ENCODE measurements around the gene RAD51B. TPM values are rescaled to one million over a fixed set of nuclear protein-coding genes. Genes with fewer than 3 reads are reported as not detected.

RAD51B gene
- total RNA-seq, 1 experiment from 2014 or later: 29.9 TPM

DNA sequence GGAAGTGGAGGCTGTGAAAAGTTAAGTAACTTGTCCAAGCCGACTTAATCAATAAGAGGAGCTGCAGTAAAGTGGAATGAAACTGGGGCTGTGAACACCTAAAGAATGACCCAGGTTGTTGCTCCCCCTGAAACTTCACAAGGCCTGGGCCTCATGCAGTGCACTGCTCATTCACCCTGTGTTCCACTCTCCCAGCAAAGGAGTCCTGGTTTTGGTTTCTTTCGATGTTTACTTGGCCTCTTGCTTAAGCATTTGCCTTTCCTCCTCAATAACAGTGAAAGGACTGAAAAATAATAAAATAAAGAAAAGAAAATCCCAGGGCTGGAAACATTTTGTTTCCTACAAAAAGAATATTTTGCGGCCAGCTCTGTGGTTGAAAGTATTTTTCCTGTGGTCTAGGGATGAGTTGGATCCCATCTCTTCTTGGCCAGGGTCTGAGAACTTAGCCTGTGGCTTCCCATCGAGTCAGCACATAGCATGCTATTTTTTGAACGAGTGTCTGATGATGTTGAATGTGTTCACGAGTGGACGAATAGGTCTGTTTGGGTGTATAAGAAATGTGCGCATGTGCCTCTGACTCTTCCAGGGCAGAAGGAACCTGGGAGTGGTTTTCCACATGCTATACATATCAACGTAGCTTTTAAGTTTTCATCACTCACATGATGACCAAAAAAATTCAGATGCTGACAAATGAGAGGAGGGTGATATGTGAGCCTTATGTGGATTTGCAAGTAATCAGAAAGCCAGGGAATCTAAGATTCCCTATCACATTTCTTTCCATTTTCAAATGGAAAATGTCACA lies 623.5 kb downstream of the RAD51B start:
- TF ChIP-seq EZH2 (IDR thresholded peaks at IDR 0.05; ENCODE audit: low read depth): no peak
- TF ChIP-seq, protein P1, sequence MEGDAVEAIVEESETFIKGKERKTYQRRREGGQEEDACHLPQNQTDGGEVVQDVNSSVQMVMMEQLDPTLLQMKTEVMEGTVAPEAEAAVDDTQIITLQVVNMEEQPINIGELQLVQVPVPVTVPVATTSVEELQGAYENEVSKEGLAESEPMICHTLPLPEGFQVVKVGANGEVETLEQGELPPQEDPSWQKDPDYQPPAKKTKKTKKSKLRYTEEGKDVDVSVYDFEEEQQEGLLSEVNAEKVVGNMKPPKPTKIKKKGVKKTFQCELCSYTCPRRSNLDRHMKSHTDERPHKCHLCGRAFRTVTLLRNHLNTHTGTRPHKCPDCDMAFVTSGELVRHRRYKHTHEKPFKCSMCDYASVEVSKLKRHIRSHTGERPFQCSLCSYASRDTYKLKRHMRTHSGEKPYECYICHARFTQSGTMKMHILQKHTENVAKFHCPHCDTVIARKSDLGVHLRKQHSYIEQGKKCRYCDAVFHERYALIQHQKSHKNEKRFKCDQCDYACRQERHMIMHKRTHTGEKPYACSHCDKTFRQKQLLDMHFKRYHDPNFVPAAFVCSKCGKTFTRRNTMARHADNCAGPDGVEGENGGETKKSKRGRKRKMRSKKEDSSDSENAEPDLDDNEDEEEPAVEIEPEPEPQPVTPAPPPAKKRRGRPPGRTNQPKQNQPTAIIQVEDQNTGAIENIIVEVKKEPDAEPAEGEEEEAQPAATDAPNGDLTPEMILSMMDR (conservative IDR thresholded peaks at IDR 0.05): no peak
- Histone ChIP-seq H3K4me3 (no peak overlapping the region), H3K79me2 (ENCODE audit: low read depth) (no peaks in the 10 kb centered on the region), H2AFZ (no peak overlapping the region), H3F3A (ENCODE audit: insufficient read depth, low read depth) (peaks cover 3% of the 10 kb centered on the region; the same call in 1 of the 2 replicates), H3K36me3 (ENCODE audit: low read depth) (no peaks in the 10 kb centered on the region), H3K9me3 (ENCODE audit: insufficient read depth, low read depth) (no peaks in the 10 kb centered on the region), H3K27me3 (ENCODE audit: insufficient read depth, low read depth) (no peaks in the 10 kb centered on the region), H3K4me1 (replicated peaks; ENCODE audit: insufficient read depth) (peaks cover 6% of the 10 kb centered on the region), H3K9me2 (ENCODE audit: insufficient read depth) (no peaks in the 10 kb centered on the region), H3K4me2 (no peak overlapping the region), H4K20me1 (ENCODE audit: insufficient read depth) (no peaks in the 10 kb centered on the region), H3K27ac (no peak overlapping the region)
- CTCF ChIA-PET: no interaction called here
- POLR2A ChIA-PET (ENCODE audit: unreplicated experiment): interaction anchor here (0.6 kb wide), 1 partner anchor 536 kb away, joined by 6 read pairs; no protein-coding TSS in a partner anchor
- BruUV-seq (replicated peaks): no TSS peak
- intact Hi-C loops (cut with micrococcal nuclease; ENCODE audit: unreplicated experiment): no loop called here
- no peak for DNase-seq

- H3K9me3 ChIP-seq (ENCODE audit: insufficient read depth, low read depth): no peaks in the 10 kb centered on the region
- no peaks in the 10 kb centered on the region for H4K20me1 ChIP-seq (ENCODE audit: insufficient read depth)
- no peak overlapping the region for H3K27ac ChIP-seq
- no peak overlapping the region for H3K4me2 ChIP-seq
- BruUV-seq (replicated peaks): no TSS peak
- ChIA-PET POLR2A (ENCODE audit: unreplicated experiment) (interaction anchor here (0.6 kb wide), 1 partner anchor 13 kb away, joined by 6 read pairs; no protein-coding TSS in a partner anchor), CTCF (no interaction called here)
- H3F3A ChIP-seq (ENCODE audit: insufficient read depth, low read depth): peaks cover 3% of the 10 kb centered on the region; the same call in 1 of the 2 replicates
- H3K36me3 ChIP-seq (ENCODE audit: low read depth): no peaks in the 10 kb centered on the region
- no peaks in the 10 kb centered on the region for H3K27me3 ChIP-seq (ENCODE audit: insufficient read depth, low read depth)
- no peaks in the 10 kb centered on the region for H3K79me2 ChIP-seq (ENCODE audit: low read depth)
- no peaks in the 10 kb centered on the region for H3K9me2 ChIP-seq (ENCODE audit: insufficient read depth)
- DNase-seq: no peak
- intact Hi-C loops (cut with micrococcal nuclease; ENCODE audit: unreplicated experiment): no loop called here
- TF ChIP-seq, protein P1 (conservative IDR thresholded peaks at IDR 0.05): no peak
- no peak for TF ChIP-seq EZH2 (IDR thresholded peaks at IDR 0.05; ENCODE audit: low read depth)
- no peak overlapping the region for H2AFZ ChIP-seq
- H3K4me1 ChIP-seq (replicated peaks; ENCODE audit: insufficient read depth): peaks cover 6% of the 10 kb centered on the region
- no peak overlapping the region for H3K4me3 ChIP-seq
Measured at GRCh38 chr14:68444449-68445168, 625.0 kb downstream of the RAD51B start.

GRCh38 chr14:68446243-68447040 lies 626.9 kb downstream of the RAD51B start:
- ChIA-PET POLR2A (ENCODE audit: unreplicated experiment) (no interaction called here), CTCF (interaction anchor here (0.8 kb wide), 1 partner anchor 12 kb away, joined by 3 read pairs; no protein-coding TSS in a partner anchor)
- Histone ChIP-seq H4K20me1 (ENCODE audit: insufficient read depth) (no peaks in the 10 kb centered on the region), H3F3A (ENCODE audit: insufficient read depth, low read depth) (0 out of 2 replicates have a peak, but pooled peaks cover 3% of the 10 kb centered on the region), H3K4me1 (replicated peaks; ENCODE audit: insufficient read depth) (no peaks in the 10 kb centered on the region), H2AFZ (no peak overlapping the region), H3K4me3 (no peak overlapping the region), H3K9me3 (ENCODE audit: insufficient read depth, low read depth) (no peaks in the 10 kb centered on the region), H3K36me3 (ENCODE audit: low read depth) (no peaks in the 10 kb centered on the region), H3K79me2 (ENCODE audit: low read depth) (no peaks in the 10 kb centered on the region), H3K4me2 (no peak overlapping the region), H3K9me2 (ENCODE audit: insufficient read depth) (no peaks in the 10 kb centered on the region), H3K27ac (no peak overlapping the region), H3K27me3 (ENCODE audit: insufficient read depth, low read depth) (no peaks in the 10 kb centered on the region)
- BruUV-seq (replicated peaks): no TSS peak
- no peak for TF ChIP-seq EZH2 (IDR thresholded peaks at IDR 0.05; ENCODE audit: low read depth)
- TF ChIP-seq, protein P1 (conservative IDR thresholded peaks at IDR 0.05): no peak
- intact Hi-C loops (cut with micrococcal nuclease; ENCODE audit: unreplicated experiment): no loop called here
- DNase-seq: no peak
